OCI-LY1 (cell line): ENCODE data around the gene SLC6A16.
A peak's percentile ranks its signal among the peaks of the same experiment; 100 is the strongest.
"Not testable (repeated sequence)": the region's sequence is repeated elsewhere in the genome, so short reads cannot be mapped to it uniquely, and the experiment has no call there.

Experiments
- H2AFZ ChIP-seq: fragments of 200-600 bp; sonication (generic), shearing (Covaris generic); 2 replicates; pipeline ENCODE4 v1.6.0; 2014; ENCODE audit warnings: antibody characterized with exemption, mild to moderate bottlenecking, low read length
- H3F3A ChIP-seq: fragments of 200-600 bp; sonication (generic), shearing (Covaris generic); 2 replicates; pipeline ENCODE4 v1.6.0; 2014; ENCODE audit warnings: mild to moderate bottlenecking, antibody characterized with exemption, low read length, moderate library complexity; ENCODE audit not compliant: insufficient read depth
- H3K27ac ChIP-seq: fragments of 200-600 bp; sonication (generic); 2 replicates; pipeline ENCODE4 v1.5.1; 2014; ENCODE audit warnings: low read length, mixed run types, mild to moderate bottlenecking, low read depth; ENCODE audit not compliant: poor library complexity, severe bottlenecking
- H3K27me3 ChIP-seq: fragments of 200-600 bp; sonication (generic); 2 replicates; pipeline ENCODE4 v1.6.0; 2014; ENCODE audit warnings: antibody characterized with exemption, mild to moderate bottlenecking, low read length, moderate library complexity; ENCODE audit not compliant: insufficient read depth
- H3K36me3 ChIP-seq: fragments of 200-600 bp; sonication (generic); 2 replicates; pipeline ENCODE4 v1.6.1; 2014; ENCODE audit warnings: mild to moderate bottlenecking, antibody characterized with exemption, low read length, moderate library complexity, mixed read lengths; ENCODE audit not compliant: insufficient read depth
- H3K4me1 ChIP-seq: fragments of 200-600 bp; sonication (generic); 2 replicates; pipeline ENCODE4 v1.5.1; 2014; ENCODE audit warnings: mild to moderate bottlenecking, low read length, moderate library complexity; ENCODE audit not compliant: insufficient read depth, severe bottlenecking
- H3K4me2 ChIP-seq: fragments of 200-600 bp; sonication (generic), shearing (Covaris generic); 2 replicates; pipeline ENCODE4 v1.6.1; 2014; ENCODE audit warnings: low read length
- H3K4me3 ChIP-seq: fragments of 200-600 bp; sonication (generic); 2 replicates; pipeline ENCODE4 v1.5.1; 2014; ENCODE audit warnings: low read length, low read depth, mild to moderate bottlenecking, mixed read lengths; ENCODE audit not compliant: poor library complexity, severe bottlenecking
- H3K79me2 ChIP-seq: fragments of 200-600 bp; shearing (Covaris generic); 2 replicates; pipeline ENCODE4 v1.6.1; 2016; ENCODE audit warnings: mixed run types, low read length, mixed read lengths; ENCODE audit not compliant: insufficient read depth
- H3K9ac ChIP-seq: fragments of 200-600 bp; sonication (generic), shearing (Covaris generic); 2 replicates; pipeline ENCODE4 v1.6.1; 2014; ENCODE audit warnings: mild to moderate bottlenecking, low read length, mixed read lengths
- H3K9me2 ChIP-seq: fragments of 200-600 bp; sonication (generic), shearing (Covaris generic); 2 replicates; pipeline ENCODE4 v1.6.1; 2014; ENCODE audit warnings: low read depth, mild to moderate bottlenecking, low read length, mixed read lengths
- H3K9me3 ChIP-seq: fragments of 200-600 bp; shearing (Covaris generic); 2 replicates; pipeline ENCODE4 v1.6.1; 2014; ENCODE audit warnings: low read length, mixed read lengths
- H4K20me1 ChIP-seq: fragments of 200-600 bp; sonication (generic), shearing (Covaris generic); 2 replicates; pipeline ENCODE4 v1.6.0; 2016; ENCODE audit warnings: mild to moderate bottlenecking, low read length; ENCODE audit not compliant: insufficient read depth
- EZH2 ChIP-seq: fragments of 200-600 bp; sonication (generic), shearing (Covaris generic); IDR thresholded peaks from 2 replicates; pipeline ENCODE4 v1.8.0; 2017; ENCODE audit warnings: borderline replicate concordance, mixed run types, mild to moderate bottlenecking, antibody characterized with exemption, low read length, moderate library complexity, mixed read lengths
- TF ChIP-seq, protein P1 (sequence below): fragments of 200-600 bp; sonication (generic), shearing (Covaris generic); IDR thresholded peaks from 2 replicates; pipeline ENCODE4 v1.5.1; 2017; ENCODE audit warnings: mild to moderate bottlenecking, antibody characterized with exemption, low read length, moderate library complexity, mixed read lengths

Gene SLC6A16

DNA sequence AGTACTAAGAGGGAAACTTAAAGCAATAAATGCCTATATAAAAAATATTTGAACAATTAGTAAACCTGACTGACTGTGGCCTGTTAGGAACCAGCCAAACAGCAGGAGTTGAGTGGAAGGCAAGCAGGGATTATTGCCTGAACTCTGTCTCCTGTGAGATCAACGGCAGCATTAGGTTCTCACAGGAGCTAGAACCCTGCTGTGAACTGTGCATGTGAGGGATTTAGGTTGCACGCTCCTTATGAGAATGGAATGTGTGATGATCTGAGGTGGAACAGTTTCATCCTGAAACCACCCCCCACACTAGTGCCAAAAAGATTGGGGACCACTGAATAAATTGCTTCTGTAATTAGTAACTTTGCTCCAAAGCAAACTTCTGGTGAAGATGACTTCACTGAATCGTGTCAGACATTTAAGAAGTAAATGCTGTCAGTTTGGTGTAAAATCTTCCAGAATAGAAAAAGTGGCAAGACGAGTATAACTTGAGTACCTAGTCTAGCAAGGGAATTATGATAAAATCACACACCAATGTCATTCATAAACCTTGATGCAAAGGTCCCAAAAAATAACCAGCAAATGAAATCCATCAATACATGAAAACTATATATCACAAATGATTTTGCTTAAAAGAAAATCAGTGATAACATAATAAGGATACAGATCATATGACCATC lies 53.8 kb downstream of the SLC6A16 start:
- H3K9ac ChIP-seq: no peak overlapping the region
- no peaks in the 10 kb centered on the region for H3K79me2 ChIP-seq
- no peak overlapping the region for H3K27ac ChIP-seq
- no peaks in the 10 kb centered on the region for H3K4me1 ChIP-seq
- H4K20me1 ChIP-seq: no peaks in the 10 kb centered on the region
- no peak overlapping the region for H3K4me3 ChIP-seq
- peaks cover 6% of the 10 kb centered on the region; the same call in 1 of the 2 replicates for H3K9me3 ChIP-seq
- H3K9me2 ChIP-seq: no peaks in the 10 kb centered on the region
- no peaks in the 10 kb centered on the region for H3K36me3 ChIP-seq
- no peaks in the 10 kb centered on the region for H3K27me3 ChIP-seq
- no peak overlapping the region for H2AFZ ChIP-seq
- no peak overlapping the region for H3K4me2 ChIP-seq
- TF ChIP-seq, protein P1, sequence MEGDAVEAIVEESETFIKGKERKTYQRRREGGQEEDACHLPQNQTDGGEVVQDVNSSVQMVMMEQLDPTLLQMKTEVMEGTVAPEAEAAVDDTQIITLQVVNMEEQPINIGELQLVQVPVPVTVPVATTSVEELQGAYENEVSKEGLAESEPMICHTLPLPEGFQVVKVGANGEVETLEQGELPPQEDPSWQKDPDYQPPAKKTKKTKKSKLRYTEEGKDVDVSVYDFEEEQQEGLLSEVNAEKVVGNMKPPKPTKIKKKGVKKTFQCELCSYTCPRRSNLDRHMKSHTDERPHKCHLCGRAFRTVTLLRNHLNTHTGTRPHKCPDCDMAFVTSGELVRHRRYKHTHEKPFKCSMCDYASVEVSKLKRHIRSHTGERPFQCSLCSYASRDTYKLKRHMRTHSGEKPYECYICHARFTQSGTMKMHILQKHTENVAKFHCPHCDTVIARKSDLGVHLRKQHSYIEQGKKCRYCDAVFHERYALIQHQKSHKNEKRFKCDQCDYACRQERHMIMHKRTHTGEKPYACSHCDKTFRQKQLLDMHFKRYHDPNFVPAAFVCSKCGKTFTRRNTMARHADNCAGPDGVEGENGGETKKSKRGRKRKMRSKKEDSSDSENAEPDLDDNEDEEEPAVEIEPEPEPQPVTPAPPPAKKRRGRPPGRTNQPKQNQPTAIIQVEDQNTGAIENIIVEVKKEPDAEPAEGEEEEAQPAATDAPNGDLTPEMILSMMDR: no peak
- TF ChIP-seq EZH2: no peak
- H3F3A ChIP-seq: no peaks in the 10 kb centered on the region

DNA sequence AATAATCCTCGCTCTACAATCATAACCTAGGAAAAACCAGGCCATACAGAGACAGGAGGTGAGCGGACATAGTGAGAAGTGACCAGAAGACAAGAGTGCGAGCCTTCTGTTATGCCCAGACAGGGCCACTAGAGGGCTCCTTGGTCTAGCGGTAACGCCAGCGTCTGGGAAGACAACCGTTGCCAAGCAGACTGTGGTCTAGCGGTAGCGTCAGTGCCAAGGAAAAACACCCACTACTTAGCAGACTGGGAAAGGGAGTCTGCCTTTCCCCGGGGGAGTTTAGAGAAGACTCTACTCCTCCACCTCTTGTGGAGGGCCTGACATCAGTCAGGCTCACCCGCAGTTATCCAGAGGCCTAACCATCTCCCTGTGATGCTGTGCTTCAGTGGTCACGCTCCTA lies 58.6 kb downstream of the SLC6A16 start:
- not testable (repeated sequence) for H3K27ac ChIP-seq, H3K9me3 ChIP-seq, H3K79me2 ChIP-seq, H3K36me3 ChIP-seq, H3K4me3 ChIP-seq, H3K27me3 ChIP-seq, H3K9me2 ChIP-seq, H3K4me1 ChIP-seq, H4K20me1 ChIP-seq, H3K9ac ChIP-seq, H3F3A ChIP-seq, H3K4me2 ChIP-seq, H2AFZ ChIP-seq
- TF ChIP-seq, protein P1: peak; percentile 46

DNA sequence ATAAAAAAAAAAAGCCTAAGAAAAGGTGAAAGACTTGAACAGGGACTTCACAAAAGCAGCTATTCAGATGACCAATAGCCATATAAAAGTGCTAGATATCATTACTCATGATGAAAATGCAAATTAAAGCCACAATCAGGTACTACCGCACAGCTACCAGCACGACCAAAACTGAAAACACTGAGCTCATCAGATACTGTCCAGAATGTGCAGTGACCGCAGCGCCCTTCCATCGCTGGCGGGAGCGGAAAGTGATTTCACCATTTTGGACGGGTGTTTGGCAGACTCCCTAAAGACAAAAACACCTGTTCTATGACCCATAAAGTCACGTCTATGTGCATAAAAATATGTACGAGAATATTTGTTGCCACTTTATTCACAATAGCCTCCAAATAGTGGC lies 60.7 kb downstream of the SLC6A16 start:
- Histone ChIP-seq H3K4me2 (no peak overlapping the region), H2AFZ (no peak overlapping the region), H3K9ac (no peak overlapping the region)

More for the DNA sequence above, 60.7 kb downstream of the SLC6A16 start:
- no peaks in the 10 kb centered on the region for H3K4me1 ChIP-seq
- no peaks in the 10 kb centered on the region for H3K9me2 ChIP-seq
- no peaks in the 10 kb centered on the region for H3K79me2 ChIP-seq
- H3K36me3 ChIP-seq: no peaks in the 10 kb centered on the region
- H3K27ac ChIP-seq: no peak overlapping the region
- no peaks in the 10 kb centered on the region for H4K20me1 ChIP-seq
- TF ChIP-seq, protein P1: no peak
- no peak for TF ChIP-seq EZH2
- peaks cover 11% of the 10 kb centered on the region for H3K9me3 ChIP-seq
- H3K27me3 ChIP-seq: no peaks in the 10 kb centered on the region; the same call in 1 of the 2 replicates
- no peaks in the 10 kb centered on the region for H3F3A ChIP-seq
- no peak overlapping the region for H3K4me3 ChIP-seq
